GM23338 (cell line): ENCODE data around the gene LRP4. TPM values are rescaled to one million over a fixed set of nuclear protein-coding genes. Genes with fewer than 3 reads are reported as not detected.

Experiments used
- ATAC-seq: fragments of 200-7000 bp; cut with Tn5 transposase; 3 replicates; pipeline ENCODE4 v1.9.1; 2020
- DNase-seq: peaks from one replicate; pipeline ENCODE4 v3.0.0-alpha.2; 2015; ENCODE audit warnings: low spot score
- H2AFZ ChIP-seq: fragments of 200-600 bp; sonication (generic); 2 replicates; pipeline ENCODE4 v1.8.0; 2016; ENCODE audit warnings: antibody characterized with exemption, mild to moderate bottlenecking, moderate library complexity
- H3F3A ChIP-seq: fragments of 200-600 bp; sonication (generic); replicated peaks from 2 replicates; pipeline ENCODE4 v1.8.0; 2017; ENCODE audit warnings: antibody characterized with exemption, mixed run types, low read depth
- H3K27ac ChIP-seq: fragments of 200-600 bp; sonication (generic); 2 replicates; pipeline ENCODE4 v1.6.1; 2016; ENCODE audit warnings: low read depth
- H3K27me3 ChIP-seq: fragments of 200-600 bp; sonication (generic); 2 replicates; pipeline ENCODE4 v1.8.0; 2016; ENCODE audit warnings: mild to moderate bottlenecking, mixed run types, moderate library complexity; ENCODE audit not compliant: insufficient read depth
- H3K36me3 ChIP-seq: fragments of 200-600 bp; sonication (generic); 2 replicates; pipeline ENCODE4 v1.8.0; 2016; ENCODE audit warnings: mild to moderate bottlenecking; ENCODE audit not compliant: insufficient read depth
- H3K4me1 ChIP-seq: fragments of 200-600 bp; sonication (generic); 2 replicates; pipeline ENCODE4 v1.8.0; 2016; ENCODE audit warnings: mild to moderate bottlenecking, moderate library complexity; ENCODE audit not compliant: insufficient read depth
- H3K4me2 ChIP-seq: fragments of 200-600 bp; sonication (generic); 2 replicates; pipeline ENCODE4 v1.7.1; 2017; ENCODE audit warnings: mixed run types
- H3K4me3 ChIP-seq: fragments of 200-600 bp; sonication (generic); 2 replicates; pipeline ENCODE4 v1.6.1; 2016; ENCODE audit warnings: mixed run types
- H3K79me2 ChIP-seq: fragments of 200-600 bp; sonication (generic); replicated peaks from 2 replicates; pipeline ENCODE4 v1.8.0; 2017; ENCODE audit warnings: mild to moderate bottlenecking; ENCODE audit not compliant: insufficient read depth
- H3K9me2 ChIP-seq: fragments of 200-600 bp; sonication (generic); 2 replicates; pipeline ENCODE4 v1.8.0; 2017; ENCODE audit not compliant: insufficient read depth
- H4K20me1 ChIP-seq: fragments of 200-600 bp; sonication (generic); replicated peaks from 2 replicates; pipeline ENCODE4 v1.8.0; 2017; ENCODE audit warnings: mild to moderate bottlenecking; ENCODE audit not compliant: insufficient read depth
- H3K27ac Mint-ChIP-seq: 2 replicates; pipeline ENCODE4 v1.8.0; 2020; ENCODE audit warnings: inconsistent platforms, mild to moderate bottlenecking, moderate library complexity, mixed read lengths
- H3K27me3 Mint-ChIP-seq: 3 replicates; pipeline ENCODE4 v1.8.0; 2022; ENCODE audit warnings: low read depth, mild to moderate bottlenecking, moderate library complexity, mixed read lengths, inconsistent platforms; ENCODE audit not compliant: insufficient read depth, poor library complexity
- H3K36me3 Mint-ChIP-seq: 3 replicates; pipeline ENCODE4 v1.8.0; 2021; ENCODE audit warnings: low read depth, mild to moderate bottlenecking, inconsistent platforms, moderate library complexity, mixed read lengths
- H3K4me1 Mint-ChIP-seq: 3 replicates; pipeline ENCODE4 v1.8.0; 2020; ENCODE audit warnings: mild to moderate bottlenecking, inconsistent platforms, mixed read lengths
- H3K4me3 Mint-ChIP-seq: 3 replicates; pipeline ENCODE4 v1.8.0; 2021; ENCODE audit warnings: moderate library complexity, mild to moderate bottlenecking, inconsistent platforms, mixed read lengths
- H3K9me3 Mint-ChIP-seq: 3 replicates; pipeline ENCODE4 v1.8.0; 2020; ENCODE audit warnings: moderate library complexity, mild to moderate bottlenecking, inconsistent platforms, mixed read lengths
- CREB1 ChIP-seq: fragments of 250-450 bp; sonication (Bioruptor Pico); IDR thresholded peaks from 2 replicates; pipeline ENCODE4 v1.5.0; 2020; ENCODE audit warnings: low read depth, mild to moderate bottlenecking, moderate library complexity
- EZH2 ChIP-seq: fragments of 200-600 bp; sonication (generic); IDR thresholded peaks from one replicate; pipeline ENCODE4 v1.8.0; 2017; ENCODE audit warnings: antibody characterized with exemption, mild to moderate bottlenecking, low read depth; ENCODE audit not compliant: unreplicated experiment
- EZH2phosphoT487 ChIP-seq: fragments of 200-600 bp; sonication (generic); IDR thresholded peaks from one replicate; pipeline ENCODE4 v1.8.1; 2018; ENCODE audit warnings: antibody characterized with exemption; ENCODE audit not compliant: unreplicated experiment
- NANOG ChIP-seq: IDR thresholded peaks from 2 replicates; pipeline ENCODE4 v1.6.1; 2016; ENCODE audit warnings: antibody characterized with exemption, borderline replicate concordance
- STAT1 ChIP-seq: IDR thresholded peaks from one replicate; pipeline ENCODE4 v1.6.1; 2016; ENCODE audit warnings: antibody characterized with exemption; ENCODE audit not compliant: unreplicated experiment
- ZNF114 ChIP-seq: fragments of 250-450 bp; sonication (Bioruptor Pico); IDR thresholded peaks from 2 replicates; pipeline ENCODE4 v1.5.0; 2020; ENCODE audit warnings: mild to moderate bottlenecking, moderate library complexity
- ZNF331 ChIP-seq: fragments of 250-450 bp; sonication (Bioruptor Pico); IDR thresholded peaks from 2 replicates; pipeline ENCODE4 v1.5.0; 2020; ENCODE audit warnings: low read depth, mild to moderate bottlenecking, moderate library complexity
- polyA plus RNA-seq: library from polyadenylated mRNA; unstranded; fragments of >200 nt; fragmentation: Nextera tagmentation; extraction: Ambion mirVana; gene quantifications from 2 replicates; pipeline ENCODE4 v1.2.1, GENCODE V29; 2016
- total RNA-seq: library from RNA; depleted of rRNA; stranded (reverse); fragments of >200 nt; shearing (Covaris generic); gene quantifications from 2 replicates; pipeline ENCODE4 v1.2.3, GENCODE V29; 2014
- TF ChIP-seq, protein P1 (sequence below): IDR thresholded peaks from 2 replicates; pipeline ENCODE4 v1.6.1; 2016; ENCODE audit warnings: antibody characterized with exemption
- TF ChIP-seq, protein P2 (sequence below): fragments of 250-450 bp; sonication (Bioruptor Pico); IDR thresholded peaks from 2 replicates; pipeline ENCODE4 v1.5.0; 2020; ENCODE audit warnings: mild to moderate bottlenecking, moderate library complexity
- TF ChIP-seq, protein P3 (sequence below), 2 experiments: fragments of 200-600 bp in 1 of 2; sonication (generic) in 1 of 2; conservative IDR thresholded peaks; 2 replicates each; pipeline versions ENCODE4 v1.5.1 to v1.6.1; 2016 to 2017; ENCODE audit warnings: antibody characterized with exemption in 2 of 2, low read depth in 2 of 2, mild to moderate bottlenecking in 2 of 2, moderate library complexity in 1 of 2
- TF ChIP-seq, protein P4 (sequence below): IDR thresholded peaks from one replicate; pipeline ENCODE4 v1.6.1; 2018; ENCODE audit warnings: antibody characterized with exemption; ENCODE audit not compliant: unreplicated experiment

LRP4 gene
- total and polyA plus RNA-seq, 2 experiments from 2014 or later: 6.0 to 18.4 TPM

DNA sequence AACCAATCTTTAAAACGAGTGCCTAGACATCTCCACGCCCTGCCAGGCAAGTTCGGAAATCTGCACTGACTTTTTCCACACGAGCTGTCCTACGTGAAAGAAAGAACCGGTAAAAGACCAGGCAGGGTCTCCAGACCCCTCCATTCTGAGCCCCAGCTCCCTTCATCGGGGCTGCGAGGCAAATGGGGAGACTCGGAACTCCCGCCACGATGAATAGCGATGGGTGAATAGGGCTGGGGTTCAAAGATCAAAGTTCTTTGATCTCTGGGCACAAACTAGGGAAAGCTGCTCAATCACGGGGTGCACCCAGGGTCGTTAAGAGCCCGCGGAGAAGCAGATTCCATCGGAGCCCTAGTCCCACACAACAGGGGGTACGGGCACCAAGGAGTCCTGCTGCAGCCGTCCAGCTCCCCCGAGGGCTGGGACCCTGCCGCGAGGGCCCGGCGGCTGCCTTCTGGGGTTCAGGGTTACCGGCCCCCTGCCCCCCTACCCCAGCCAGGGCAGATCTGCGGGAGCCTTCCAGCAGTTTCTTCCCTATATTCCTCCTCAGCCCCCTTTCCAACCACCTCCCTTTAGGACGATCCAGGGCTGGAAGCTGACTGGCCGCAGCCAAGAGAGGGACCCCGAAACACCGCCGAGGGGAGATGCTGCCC is 1.1 kb downstream of the LRP4 start:
- peak overlapping the region; percentile 75 for H2AFZ ChIP-seq
- no peak overlapping the region for H3K27ac ChIP-seq

More for the DNA sequence above, 1.1 kb downstream of the LRP4 start:
- Mint-ChIP-seq H3K9me3 (no peaks in the 10 kb centered on the region; the same call in 1 of the 3 replicates), H3K27me3 (peaks cover 42% of the 10 kb centered on the region), H3K4me3 (peak overlapping the region; percentile 89), H3K36me3 (peaks cover 9% of the 10 kb centered on the region), H3K4me1 (peaks cover 54% of the 10 kb centered on the region), H3K27ac (no peak overlapping the region)
- Histone ChIP-seq H3K4me2 (peak overlapping the region; percentile 100), H4K20me1 (no peaks in the 10 kb centered on the region), H3K36me3 (no peaks in the 10 kb centered on the region), H3K9me2 (no peaks in the 10 kb centered on the region), H3K4me3 (peak overlapping the region; percentile 88), H3K4me1 (peaks cover 43% of the 10 kb centered on the region), H3F3A (peaks cover 28% of the 10 kb centered on the region), H3K27me3 (peaks cover 22% of the 10 kb centered on the region), H3K79me2 (peaks cover 34% of the 10 kb centered on the region)
- ATAC-seq (peak; percentile 1), DNase-seq (peak; percentile 52)
- TF ChIP-seq ZNF114 (CRISPR knock-in tag) (no peak), ZNF331 (CRISPR knock-in tag) (no peak), CREB1 (CRISPR knock-in tag) (no peak), NANOG (no peak), STAT1 (no peak), EZH2 (no peak), EZH2phosphoT487 (no peak)
- TF ChIP-seq, protein P1, sequence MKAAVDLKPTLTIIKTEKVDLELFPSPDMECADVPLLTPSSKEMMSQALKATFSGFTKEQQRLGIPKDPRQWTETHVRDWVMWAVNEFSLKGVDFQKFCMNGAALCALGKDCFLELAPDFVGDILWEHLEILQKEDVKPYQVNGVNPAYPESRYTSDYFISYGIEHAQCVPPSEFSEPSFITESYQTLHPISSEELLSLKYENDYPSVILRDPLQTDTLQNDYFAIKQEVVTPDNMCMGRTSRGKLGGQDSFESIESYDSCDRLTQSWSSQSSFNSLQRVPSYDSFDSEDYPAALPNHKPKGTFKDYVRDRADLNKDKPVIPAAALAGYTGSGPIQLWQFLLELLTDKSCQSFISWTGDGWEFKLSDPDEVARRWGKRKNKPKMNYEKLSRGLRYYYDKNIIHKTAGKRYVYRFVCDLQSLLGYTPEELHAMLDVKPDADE: no peak
- TF ChIP-seq, protein P2, sequence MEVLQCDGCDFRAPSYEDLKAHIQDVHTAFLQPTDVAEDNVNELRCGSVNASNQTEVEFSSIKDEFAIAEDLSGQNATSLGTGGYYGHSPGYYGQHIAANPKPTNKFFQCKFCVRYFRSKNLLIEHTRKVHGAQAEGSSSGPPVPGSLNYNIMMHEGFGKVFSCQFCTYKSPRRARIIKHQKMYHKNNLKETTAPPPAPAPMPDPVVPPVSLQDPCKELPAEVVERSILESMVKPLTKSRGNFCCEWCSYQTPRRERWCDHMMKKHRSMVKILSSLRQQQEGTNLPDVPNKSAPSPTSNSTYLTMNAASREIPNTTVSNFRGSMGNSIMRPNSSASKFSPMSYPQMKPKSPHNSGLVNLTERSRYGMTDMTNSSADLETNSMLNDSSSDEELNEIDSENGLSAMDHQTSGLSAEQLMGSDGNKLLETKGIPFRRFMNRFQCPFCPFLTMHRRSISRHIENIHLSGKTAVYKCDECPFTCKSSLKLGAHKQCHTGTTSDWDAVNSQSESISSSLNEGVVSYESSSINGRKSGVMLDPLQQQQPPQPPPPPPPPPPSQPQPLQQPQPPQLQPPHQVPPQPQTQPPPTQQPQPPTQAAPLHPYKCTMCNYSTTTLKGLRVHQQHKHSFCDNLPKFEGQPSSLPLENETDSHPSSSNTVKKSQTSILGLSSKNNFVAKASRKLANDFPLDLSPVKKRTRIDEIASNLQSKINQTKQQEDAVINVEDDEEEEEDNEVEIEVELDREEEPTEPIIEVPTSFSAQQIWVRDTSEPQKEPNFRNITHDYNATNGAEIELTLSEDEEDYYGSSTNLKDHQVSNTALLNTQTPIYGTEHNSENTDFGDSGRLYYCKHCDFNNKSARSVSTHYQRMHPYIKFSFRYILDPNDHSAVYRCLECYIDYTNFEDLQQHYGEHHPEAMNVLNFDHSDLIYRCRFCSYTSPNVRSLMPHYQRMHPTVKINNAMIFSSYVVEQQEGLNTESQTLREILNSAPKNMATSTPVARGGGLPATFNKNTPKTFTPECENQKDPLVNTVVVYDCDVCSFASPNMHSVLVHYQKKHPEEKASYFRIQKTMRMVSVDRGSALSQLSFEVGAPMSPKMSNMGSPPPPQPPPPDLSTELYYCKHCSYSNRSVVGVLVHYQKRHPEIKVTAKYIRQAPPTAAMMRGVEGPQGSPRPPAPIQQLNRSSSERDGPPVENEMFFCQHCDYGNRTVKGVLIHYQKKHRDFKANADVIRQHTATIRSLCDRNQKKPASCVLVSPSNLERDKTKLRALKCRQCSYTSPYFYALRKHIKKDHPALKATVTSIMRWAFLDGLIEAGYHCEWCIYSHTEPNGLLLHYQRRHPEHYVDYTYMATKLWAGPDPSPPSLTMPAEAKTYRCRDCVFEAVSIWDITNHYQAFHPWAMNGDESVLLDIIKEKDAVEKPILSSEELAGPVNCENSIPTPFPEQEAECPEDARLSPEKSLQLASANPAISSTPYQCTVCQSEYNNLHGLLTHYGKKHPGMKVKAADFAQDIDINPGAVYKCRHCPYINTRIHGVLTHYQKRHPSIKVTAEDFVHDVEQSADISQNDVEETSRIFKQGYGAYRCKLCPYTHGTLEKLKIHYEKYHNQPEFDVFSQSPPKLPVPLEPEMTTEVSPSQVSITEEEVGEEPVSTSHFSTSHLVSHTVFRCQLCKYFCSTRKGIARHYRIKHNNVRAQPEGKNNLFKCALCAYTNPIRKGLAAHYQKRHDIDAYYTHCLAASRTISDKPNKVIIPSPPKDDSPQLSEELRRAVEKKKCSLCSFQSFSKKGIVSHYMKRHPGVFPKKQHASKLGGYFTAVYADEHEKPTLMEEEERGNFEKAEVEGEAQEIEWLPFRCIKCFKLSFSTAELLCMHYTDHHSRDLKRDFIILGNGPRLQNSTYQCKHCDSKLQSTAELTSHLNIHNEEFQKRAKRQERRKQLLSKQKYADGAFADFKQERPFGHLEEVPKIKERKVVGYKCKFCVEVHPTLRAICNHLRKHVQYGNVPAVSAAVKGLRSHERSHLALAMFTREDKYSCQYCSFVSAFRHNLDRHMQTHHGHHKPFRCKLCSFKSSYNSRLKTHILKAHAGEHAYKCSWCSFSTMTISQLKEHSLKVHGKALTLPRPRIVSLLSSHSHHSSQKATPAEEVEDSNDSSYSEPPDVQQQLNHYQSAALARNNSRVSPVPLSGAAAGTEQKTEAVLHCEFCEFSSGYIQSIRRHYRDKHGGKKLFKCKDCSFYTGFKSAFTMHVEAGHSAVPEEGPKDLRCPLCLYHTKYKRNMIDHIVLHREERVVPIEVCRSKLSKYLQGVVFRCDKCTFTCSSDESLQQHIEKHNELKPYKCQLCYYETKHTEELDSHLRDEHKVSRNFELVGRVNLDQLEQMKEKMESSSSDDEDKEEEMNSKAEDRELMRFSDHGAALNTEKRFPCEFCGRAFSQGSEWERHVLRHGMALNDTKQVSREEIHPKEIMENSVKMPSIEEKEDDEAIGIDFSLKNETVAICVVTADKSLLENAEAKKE (CRISPR knock-in tag): no peak
- TF ChIP-seq, protein P3, sequence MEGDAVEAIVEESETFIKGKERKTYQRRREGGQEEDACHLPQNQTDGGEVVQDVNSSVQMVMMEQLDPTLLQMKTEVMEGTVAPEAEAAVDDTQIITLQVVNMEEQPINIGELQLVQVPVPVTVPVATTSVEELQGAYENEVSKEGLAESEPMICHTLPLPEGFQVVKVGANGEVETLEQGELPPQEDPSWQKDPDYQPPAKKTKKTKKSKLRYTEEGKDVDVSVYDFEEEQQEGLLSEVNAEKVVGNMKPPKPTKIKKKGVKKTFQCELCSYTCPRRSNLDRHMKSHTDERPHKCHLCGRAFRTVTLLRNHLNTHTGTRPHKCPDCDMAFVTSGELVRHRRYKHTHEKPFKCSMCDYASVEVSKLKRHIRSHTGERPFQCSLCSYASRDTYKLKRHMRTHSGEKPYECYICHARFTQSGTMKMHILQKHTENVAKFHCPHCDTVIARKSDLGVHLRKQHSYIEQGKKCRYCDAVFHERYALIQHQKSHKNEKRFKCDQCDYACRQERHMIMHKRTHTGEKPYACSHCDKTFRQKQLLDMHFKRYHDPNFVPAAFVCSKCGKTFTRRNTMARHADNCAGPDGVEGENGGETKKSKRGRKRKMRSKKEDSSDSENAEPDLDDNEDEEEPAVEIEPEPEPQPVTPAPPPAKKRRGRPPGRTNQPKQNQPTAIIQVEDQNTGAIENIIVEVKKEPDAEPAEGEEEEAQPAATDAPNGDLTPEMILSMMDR (conservative IDR thresholded peaks at IDR 0.05; ENCODE audit: low read depth in 2 of 2): no peak
- TF ChIP-seq, protein P4, sequence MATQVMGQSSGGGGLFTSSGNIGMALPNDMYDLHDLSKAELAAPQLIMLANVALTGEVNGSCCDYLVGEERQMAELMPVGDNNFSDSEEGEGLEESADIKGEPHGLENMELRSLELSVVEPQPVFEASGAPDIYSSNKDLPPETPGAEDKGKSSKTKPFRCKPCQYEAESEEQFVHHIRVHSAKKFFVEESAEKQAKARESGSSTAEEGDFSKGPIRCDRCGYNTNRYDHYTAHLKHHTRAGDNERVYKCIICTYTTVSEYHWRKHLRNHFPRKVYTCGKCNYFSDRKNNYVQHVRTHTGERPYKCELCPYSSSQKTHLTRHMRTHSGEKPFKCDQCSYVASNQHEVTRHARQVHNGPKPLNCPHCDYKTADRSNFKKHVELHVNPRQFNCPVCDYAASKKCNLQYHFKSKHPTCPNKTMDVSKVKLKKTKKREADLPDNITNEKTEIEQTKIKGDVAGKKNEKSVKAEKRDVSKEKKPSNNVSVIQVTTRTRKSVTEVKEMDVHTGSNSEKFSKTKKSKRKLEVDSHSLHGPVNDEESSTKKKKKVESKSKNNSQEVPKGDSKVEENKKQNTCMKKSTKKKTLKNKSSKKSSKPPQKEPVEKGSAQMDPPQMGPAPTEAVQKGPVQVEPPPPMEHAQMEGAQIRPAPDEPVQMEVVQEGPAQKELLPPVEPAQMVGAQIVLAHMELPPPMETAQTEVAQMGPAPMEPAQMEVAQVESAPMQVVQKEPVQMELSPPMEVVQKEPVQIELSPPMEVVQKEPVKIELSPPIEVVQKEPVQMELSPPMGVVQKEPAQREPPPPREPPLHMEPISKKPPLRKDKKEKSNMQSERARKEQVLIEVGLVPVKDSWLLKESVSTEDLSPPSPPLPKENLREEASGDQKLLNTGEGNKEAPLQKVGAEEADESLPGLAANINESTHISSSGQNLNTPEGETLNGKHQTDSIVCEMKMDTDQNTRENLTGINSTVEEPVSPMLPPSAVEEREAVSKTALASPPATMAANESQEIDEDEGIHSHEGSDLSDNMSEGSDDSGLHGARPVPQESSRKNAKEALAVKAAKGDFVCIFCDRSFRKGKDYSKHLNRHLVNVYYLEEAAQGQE: no peak
